SU-DHL-6 (cell line): ENCODE measurements around the gene TMPRSS4.

Experiments
- H2AFZ ChIP-seq: fragments of 200-600 bp; sonication (generic); 2 replicates; pipeline ENCODE4 v1.6.1; 2014; ENCODE audit warnings: low read depth, mild to moderate bottlenecking, moderate library complexity, mixed read lengths, antibody characterized with exemption, low read length; ENCODE audit not compliant: severe bottlenecking
- H3F3A ChIP-seq: fragments of 200-600 bp; shearing (Covaris generic); 2 replicates; pipeline ENCODE4 v1.6.0; 2016; ENCODE audit warnings: antibody characterized with exemption, mild to moderate bottlenecking; ENCODE audit not compliant: insufficient read depth
- H3K27ac ChIP-seq: fragments of 200-600 bp; sonication (generic); 2 replicates; pipeline ENCODE4 v1.5.1; 2016; ENCODE audit warnings: low read depth, mild to moderate bottlenecking, low read length, moderate library complexity, mixed read lengths
- H3K27me3 ChIP-seq: fragments of 200-600 bp; sonication (generic), shearing (Covaris generic); 2 replicates; pipeline ENCODE4 v1.6.0; 2014; ENCODE audit warnings: mild to moderate bottlenecking, low read length
- H3K36me3 ChIP-seq: fragments of 200-600 bp; sonication (generic); 2 replicates; pipeline ENCODE4 v1.6.1; 2014; ENCODE audit warnings: mild to moderate bottlenecking, low read length, mixed read lengths
- H3K4me2 ChIP-seq: fragments of 300-600, 200-600 bp; shearing (Covaris generic), sonication (generic); 2 replicates; pipeline ENCODE4 v1.6.0; 2014; ENCODE audit warnings: low read length, low read depth, mild to moderate bottlenecking; ENCODE audit not compliant: poor library complexity, severe bottlenecking
- H3K4me3 ChIP-seq: fragments of 200-600 bp; sonication (generic); 2 replicates; pipeline ENCODE4 v1.5.1; 2014; ENCODE audit warnings: antibody characterized with exemption, low read length, mild to moderate bottlenecking, mixed read lengths; ENCODE audit not compliant: insufficient read depth, poor library complexity, severe bottlenecking
- H3K79me2 ChIP-seq: fragments of 200-600 bp; sonication (generic); 2 replicates; pipeline ENCODE4 v1.6.1; 2014; ENCODE audit warnings: mild to moderate bottlenecking, low read length, moderate library complexity; ENCODE audit not compliant: insufficient read depth
- H3K9ac ChIP-seq: fragments of 200-600 bp; sonication (generic); 2 replicates; pipeline ENCODE4 v1.7.0; 2014; ENCODE audit warnings: mild to moderate bottlenecking, low read length
- H3K9me2 ChIP-seq: fragments of 200-600 bp; sonication (generic); replicated peaks from 2 replicates; pipeline ENCODE4 v1.6.1; 2014; ENCODE audit warnings: low read length; ENCODE audit not compliant: insufficient read depth
- H3K9me3 ChIP-seq: fragments of 200-600 bp; sonication (generic); 2 replicates; pipeline ENCODE4 v1.6.1; 2014; ENCODE audit warnings: low read length, mixed read lengths; ENCODE audit not compliant: insufficient read depth
- H4K20me1 ChIP-seq: fragments of 200-600 bp; sonication (generic); 2 replicates; pipeline ENCODE4 v1.6.1; 2014; ENCODE audit warnings: low read depth, mild to moderate bottlenecking, antibody characterized with exemption, low read length, moderate library complexity, mixed read lengths
- CTCF ChIP-seq: fragments of 200-600 bp; sonication (generic); IDR thresholded peaks from one replicate; pipeline ENCODE4 v1.5.1; 2017; ENCODE audit warnings: antibody characterized with exemption, mild to moderate bottlenecking, low read length, moderate library complexity; ENCODE audit not compliant: insufficient read depth, poor library complexity, severe bottlenecking
- EZH2phosphoT487 ChIP-seq: fragments of 200-600 bp; sonication (generic), shearing (Covaris generic); conservative IDR thresholded peaks from 2 replicates; pipeline ENCODE4 v1.6.1; 2018; ENCODE audit warnings: mild to moderate bottlenecking, antibody characterized with exemption, low read length, moderate library complexity, mixed read lengths

The TMPRSS4 gene

GRCh38 chr11:118102721-118103261 lies 25.9 kb downstream of the TMPRSS4 start:
- H3F3A ChIP-seq: no peaks in the 10 kb centered on the region
- TF ChIP-seq EZH2phosphoT487: no peak
- no peak for TF ChIP-seq CTCF
- H3K27me3 ChIP-seq: no peaks in the 10 kb centered on the region; the same call in 1 of the 2 replicates
- H3K79me2 ChIP-seq: no peaks in the 10 kb centered on the region
- no peaks in the 10 kb centered on the region for H3K9me3 ChIP-seq
- no peaks in the 10 kb centered on the region for H3K36me3 ChIP-seq
- no peak overlapping the region for H3K27ac ChIP-seq
- H3K9ac ChIP-seq: no peak overlapping the region
- no peaks in the 10 kb centered on the region for H3K9me2 ChIP-seq
- no peaks in the 10 kb centered on the region for H4K20me1 ChIP-seq
- no peak overlapping the region for H2AFZ ChIP-seq
- no peak overlapping the region for H3K4me2 ChIP-seq
- H3K4me3 ChIP-seq: no peak overlapping the region

- H3K9me2 ChIP-seq: no peaks in the 10 kb centered on the region
- no peak overlapping the region for H3K4me2 ChIP-seq
- no peak overlapping the region for H3K27ac ChIP-seq
- no peaks in the 10 kb centered on the region for H4K20me1 ChIP-seq
- no peaks in the 10 kb centered on the region for H3K79me2 ChIP-seq
- H3K27me3 ChIP-seq: no peaks in the 10 kb centered on the region; the same call in 1 of the 2 replicates
- no peaks in the 10 kb centered on the region for H3K9me3 ChIP-seq
- TF ChIP-seq CTCF (no peak), EZH2phosphoT487 (no peak)
- H3F3A ChIP-seq: no peaks in the 10 kb centered on the region
- no peaks in the 10 kb centered on the region for H3K36me3 ChIP-seq
- no peak overlapping the region for H3K4me3 ChIP-seq
- no peak overlapping the region for H3K9ac ChIP-seq
- H2AFZ ChIP-seq: no peak overlapping the region
Observed at GRCh38 chr11:118104491-118104890, 27.6 kb downstream of the TMPRSS4 start.

- Histone ChIP-seq H3K4me2 (no peak overlapping the region), H3K9ac (no peak overlapping the region), H3K4me3 (no peak overlapping the region), H3K79me2 (no peaks in the 10 kb centered on the region), H3K27me3 (no peaks in the 10 kb centered on the region; the same call in 1 of the 2 replicates), H4K20me1 (no peaks in the 10 kb centered on the region), H3K36me3 (no peaks in the 10 kb centered on the region), H3K27ac (no peak overlapping the region), H2AFZ (no peak overlapping the region), H3K9me3 (no peaks in the 10 kb centered on the region), H3F3A (no peaks in the 10 kb centered on the region), H3K9me2 (no peaks in the 10 kb centered on the region)
- TF ChIP-seq CTCF (no peak), EZH2phosphoT487 (no peak)
Observed at GRCh38 chr11:118105657-118106305, 28.9 kb downstream of the TMPRSS4 start.
